HepG2 (cell line): Measurements from ENCODE around the gene IGSF21. TPM values are rescaled to one million over a fixed set of nuclear protein-coding genes. Genes with fewer than 3 reads are reported as not detected.

Experiments
- ATAC-seq: fragments of 200-7000 bp; cut with Tn5 transposase; 3 replicates; pipeline ENCODE4 v1.9.1; 2020; ENCODE audit warnings: mild to moderate bottlenecking, moderate library complexity
- BruUV-seq: library from RNA; stranded (reverse); fragments of 400-500 nt; replicated peaks from 2 replicates; lab custom pipeline; 2021; lab: Mats Ljungman, UMichigan
- CTCF ChIA-PET: fragments of 300-600 bp; formaldehyde crosslinking; extraction: SDS; loops from one replicate; lab custom pipeline; 2021; ENCODE audit warnings: low total read pairs, inconsistent platforms, low intra/inter-chr PET ratio; lab: Yijun Ruan, JAX
- POLR2A ChIA-PET: fragments of 350-600 bp; sonication (Branson Sonifier 250); formaldehyde crosslinking; loops from one replicate; lab custom pipeline; 2020; ENCODE audit warnings: antibody characterized with exemption, inconsistent platforms; lab: Yijun Ruan, JAX
- DNase-seq: peaks from one replicate; pipeline ENCODE4 v3.0.0-alpha.2; 2015; ENCODE audit warnings: low spot score
- FAIRE-seq: peaks from 3 replicates; lab custom pipeline; 2011; peaks lifted over from hg19 to GRCh38; lab: Jason Lieb, UNC
- H2AFZ ChIP-seq: one replicate; pipeline ENCODE4 v1.6.1; 2011; ENCODE audit warnings: low read length, inconsistent platforms
- H3K27ac ChIP-seq: fragments of 300-600 bp; 3 replicates; pipeline ENCODE4 v1.8.0; 2011; ENCODE audit warnings: mixed run types, mild to moderate bottlenecking, mixed read lengths, low read length, inconsistent platforms; ENCODE audit not compliant: insufficient read depth; ENCODE audit errors: extremely low read length
- H3K27me3 ChIP-seq, 2 experiments: fragments of 200-600 bp in 1 of 2; 2 replicates in 1 of 2; 3 replicates in 1 of 2; pipeline versions ENCODE4 v1.6.0 to v1.8.0; 2011; ENCODE audit warnings: low read length in 2 of 2, mild to moderate bottlenecking in 2 of 2, moderate library complexity in 2 of 2, inconsistent platforms in 1 of 2; ENCODE audit not compliant: insufficient read depth in 2 of 2, control insufficient read depth in 1 of 2
- H3K36me3 ChIP-seq, 2 experiments: fragments of 200-600 bp in 1 of 2; replicated peaks in 1 of 2; 2 replicates in 1 of 2; 3 replicates in 1 of 2; pipeline versions ENCODE4 v1.5.1 to v1.8.0; 2011; ENCODE audit warnings: low read length in 2 of 2, inconsistent platforms in 1 of 2; ENCODE audit not compliant: insufficient read depth in 2 of 2, control insufficient read depth in 1 of 2
- H3K4me1 ChIP-seq: 2 replicates; pipeline ENCODE4 v1.5.1; 2012; ENCODE audit warnings: low read length, inconsistent platforms; ENCODE audit not compliant: insufficient read depth
- H3K4me2 ChIP-seq: 2 replicates; pipeline ENCODE4 v1.6.0; 2011; ENCODE audit warnings: low read depth, low read length, inconsistent platforms
- H3K4me3 ChIP-seq, 3 experiments: fragments of 200-600 bp in 1 of 3; sonication (generic), shearing (Covaris generic) in 1 of 3; replicated peaks in 1 of 3; 2 replicates each; pipeline ENCODE4 v1.5.1; 2011 to 2016; ENCODE audit warnings: low read length in 3 of 3, inconsistent platforms in 2 of 3, low read depth in 2 of 3, mild to moderate bottlenecking in 2 of 3, control low read depth in 1 of 3, mixed read lengths in 1 of 3; ENCODE audit not compliant: insufficient read depth in 1 of 3
- H3K79me2 ChIP-seq: one replicate; pipeline ENCODE4 v1.6.1; 2011; ENCODE audit warnings: low read length, inconsistent platforms; ENCODE audit not compliant: insufficient read depth
- H3K9ac ChIP-seq: 2 replicates; pipeline ENCODE4 v1.6.0; 2011; ENCODE audit warnings: mild to moderate bottlenecking, low read depth, low read length, inconsistent platforms; ENCODE audit not compliant: insufficient read depth
- H3K9me3 ChIP-seq: 2 replicates; pipeline ENCODE4 v1.5.1; 2012; ENCODE audit warnings: mild to moderate bottlenecking, low read length
- H4K20me1 ChIP-seq: 2 replicates; pipeline ENCODE4 v1.6.0; 2011; ENCODE audit warnings: inconsistent platforms, mild to moderate bottlenecking, low read length, moderate library complexity; ENCODE audit not compliant: insufficient read depth
- CREM ChIP-seq, 2 experiments: sonication (generic) in 1 of 2; formaldehyde crosslinking in 1 of 2; IDR thresholded peaks; 2 replicates each; pipeline versions ENCODE4 v1.4.0 to v1.6.1; 2016 to 2020; ENCODE audit warnings: antibody characterized with exemption in 1 of 2, mild to moderate bottlenecking in 1 of 2, missing genetic modification reagents in 1 of 2
- FOXA1 ChIP-seq, 2 experiments: fragments of 450-650 bp in 1 of 2; sonication (generic) in 1 of 2; formaldehyde crosslinking in 1 of 2; IDR thresholded peaks; 2 replicates each; pipeline versions ENCODE4 v1.4.0 to v1.6.1; 2016 to 2020; ENCODE audit warnings: missing genetic modification reagents in 1 of 2
- GRHL1 ChIP-seq: sonication (generic); formaldehyde crosslinking; conservative IDR thresholded peaks from 2 replicates; pipeline ENCODE4 v1.8.0; 2022; ENCODE audit warnings: missing genetic modification reagents
- PRPF4 ChIP-seq: fragments of 200-400 bp; formaldehyde crosslinking; IDR thresholded peaks from 2 replicates; pipeline ENCODE4 v1.6.1; 2016; ENCODE audit warnings: low read length, low read depth; ENCODE audit not compliant: poor library complexity, severe bottlenecking
- ZNF281 ChIP-seq: sonication (generic); formaldehyde crosslinking; IDR thresholded peaks from 2 replicates; pipeline ENCODE4 v1.4.0; 2020; ENCODE audit warnings: missing genetic modification reagents, borderline replicate concordance
- ZNF556 ChIP-seq: sonication (generic); formaldehyde crosslinking; IDR thresholded peaks from 2 replicates; pipeline ENCODE4 v1.4.0; 2020; ENCODE audit warnings: mild to moderate bottlenecking, missing genetic modification reagents, borderline replicate concordance
- ZNF772 ChIP-seq: sonication (generic); formaldehyde crosslinking; IDR thresholded peaks from 2 replicates; pipeline ENCODE4 v1.5.0; 2020; ENCODE audit warnings: mild to moderate bottlenecking, missing genetic modification reagents
- WGBS: methylation state at CpG from one replicate; pipeline ENCODE4 v1.1.6; 2017; ENCODE audit warnings: low lambda C conversion rate; 5-methylcytosine and 5-hydroxymethylcytosine counted together
- in situ Hi-C: cut with HindIII; loops from 2 replicates; pipeline ENCODE4 v1.10.0; 2017; ENCODE audit warnings: low pct_unique_long_range_greater_than_20kb; ENCODE audit not compliant: extremely low pct_ligation_motif_present
- intact Hi-C: fragments of 100-400 bp; cut with micrococcal nuclease; formaldehyde crosslinking; loops from one replicate; pipeline ENCODE4 v1.10.0; 2022; ENCODE audit not compliant: unreplicated experiment
- polyA plus RNA-seq, 8 experiments: library from polyadenylated mRNA; depleted of rRNA in 3 of 8; stranded (reverse) in 7 of 8; unstranded in 1 of 8; fragments of >200 nt; fragmentation: Illumina TruSeq in 4 of 8; extraction: Trizol in 4 of 8; gene quantifications; 2 replicates each; pipeline versions ENCODE4 v1.2.1 to v1.2.3, GENCODE V29; 2011 to 2016; ENCODE audit warnings: low read depth in 4 of 8, missing spikeins in 1 of 8, mixed read lengths in 1 of 8; ENCODE audit not compliant: insufficient read depth in 1 of 8
- total RNA-seq, 5 experiments: library from RNA; depleted of rRNA; stranded (reverse); fragments of >200 nt; fragmentation: Illumina TruSeq; extraction: Trizol; gene quantifications; 2 replicates each; pipeline ENCODE4 v1.2.3, GENCODE V29; 2016; ENCODE audit warnings: low read depth in 1 of 5
- TF ChIP-seq, protein P1 (sequence below): sonication (generic); formaldehyde crosslinking; IDR thresholded peaks from 2 replicates; pipeline ENCODE4 v1.4.0; 2020; ENCODE audit warnings: mild to moderate bottlenecking, missing genetic modification reagents
- TF ChIP-seq, protein P2 (sequence below): IDR thresholded peaks from 2 replicates; pipeline ENCODE4 v1.6.1; 2016

Gene IGSF21
- total and polyA plus RNA-seq, 2 of the 13 experiments (the other 11 are each of a cell fraction or from before 2014, with no cell fraction given): not detected

GRCh38 chr1:18315449-18315848 lies 207.9 kb downstream of the IGSF21 start:
- BruUV-seq: no TSS peak
- Histone ChIP-seq H3K4me2 (no peak overlapping the region), H4K20me1 (no peaks in the 10 kb centered on the region), H3K9ac (no peak overlapping the region), H2AFZ (no peak overlapping the region), H3K27ac (no peak overlapping the region), H3K36me3 (no peaks in the 10 kb centered on the region), H3K4me3 (no peak overlapping the region), H3K79me2 (no peaks in the 10 kb centered on the region), H3K9me3 (no peaks in the 10 kb centered on the region), H3K27me3 (peaks cover 0 to 7% of the 10 kb centered on the region in 2 experiments; a peak in 2 of 5 replicates)
- intact Hi-C loops: no loop called here
- FAIRE-seq: no peak
- no peak for DNase-seq
- POLR2A ChIA-PET: no interaction called here
- 23% methylated on average over 1 of the region's 1 CpG for WGBS
- no peak for ATAC-seq
- CTCF ChIA-PET: no interaction called here
- TF ChIP-seq FOXA1 (IDR thresholded peaks at IDR 0.05): 0 out of 2 replicates have a peak, but pooled peaks have one; percentile 34
- no peak for TF ChIP-seq FOXA1 (CRISPR knock-in tag; IDR thresholded peaks at IDR 0.05)
- TF ChIP-seq ZNF772 (CRISPR knock-in tag): no peak
- no peak for TF ChIP-seq ZNF281 (CRISPR knock-in tag)
- TF ChIP-seq, all 625 proteins: peak for 1
- peaks cover 38% of the 10 kb centered on the region for H3K4me1 ChIP-seq
- in situ Hi-C loops: no loop called here

- no peak overlapping the region for H3K9ac ChIP-seq
- peak; percentile 76 for DNase-seq
- whole genome bisulfite sequencing: 0% methylated on average over 3 of the region's 3 CpGs
- peak overlapping the region; percentile 41 for H3K4me2 ChIP-seq
- ChIA-PET POLR2A (no interaction called here), CTCF (no interaction called here)
- H3K36me3 ChIP-seq: no peaks in the 10 kb centered on the region
- peaks cover 0 to 5% of the 10 kb centered on the region in 2 experiments; a peak in 2 of 5 replicates for H3K27me3 ChIP-seq
- FAIRE-seq: peak; percentile 44
- no peaks in the 10 kb centered on the region for H3K79me2 ChIP-seq
- H2AFZ ChIP-seq: no peak overlapping the region
- no peak overlapping the region; a peak in 1 of 6 replicates for H3K4me3 ChIP-seq
- in situ Hi-C loops (no loop called here), intact Hi-C loops (no loop called here)
- no peaks in the 10 kb centered on the region for H4K20me1 ChIP-seq
- H3K4me1 ChIP-seq: peaks cover 51% of the 10 kb centered on the region
- ATAC-seq: peak; percentile 87
- peak overlapping the region; percentile 19 for H3K27ac ChIP-seq
- BruUV-seq: no TSS peak
- no peaks in the 10 kb centered on the region for H3K9me3 ChIP-seq
- TF ChIP-seq, protein P1, sequence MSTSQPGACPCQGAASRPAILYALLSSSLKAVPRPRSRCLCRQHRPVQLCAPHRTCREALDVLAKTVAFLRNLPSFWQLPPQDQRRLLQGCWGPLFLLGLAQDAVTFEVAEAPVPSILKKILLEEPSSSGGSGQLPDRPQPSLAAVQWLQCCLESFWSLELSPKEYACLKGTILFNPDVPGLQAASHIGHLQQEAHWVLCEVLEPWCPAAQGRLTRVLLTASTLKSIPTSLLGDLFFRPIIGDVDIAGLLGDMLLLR: no peak
- TF ChIP-seq CREM (IDR thresholded peaks at IDR 0.05) (peak; percentile 33; the same call in 1 of the 2 replicates), CREM (CRISPR knock-in tag; IDR thresholded peaks at IDR 0.05) (no peak), GRHL1 (CRISPR knock-in tag) (no peak), ZNF556 (no peak), PRPF4 (no peak)
- TF ChIP-seq, protein P2, sequence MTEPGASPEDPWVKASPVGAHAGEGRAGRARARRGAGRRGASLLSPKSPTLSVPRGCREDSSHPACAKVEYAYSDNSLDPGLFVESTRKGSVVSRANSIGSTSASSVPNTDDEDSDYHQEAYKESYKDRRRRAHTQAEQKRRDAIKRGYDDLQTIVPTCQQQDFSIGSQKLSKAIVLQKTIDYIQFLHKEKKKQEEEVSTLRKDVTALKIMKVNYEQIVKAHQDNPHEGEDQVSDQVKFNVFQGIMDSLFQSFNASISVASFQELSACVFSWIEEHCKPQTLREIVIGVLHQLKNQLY (CRISPR knock-in tag): peak; percentile 22; the same call in 1 of the 2 replicates
Observed at GRCh38 chr1:18316764-18317163, 209.2 kb downstream of the IGSF21 start.
